NB4 (cell line): ENCODE data around the gene TAF11L13.
"Not testable (repeated sequence)": the region's sequence is repeated elsewhere in the genome, so short reads cannot be mapped to it uniquely, and the experiment has no call there.

Experiments
- CTCF ChIP-seq: IDR thresholded peaks from one replicate; pipeline ENCODE4 v1.5.1; 2012; ENCODE audit warnings: low read depth, low read length
- MAX ChIP-seq: IDR thresholded peaks from 2 replicates; pipeline ENCODE4 v1.6.1; 2011; ENCODE audit warnings: low read depth, low read length
- POLR2A ChIP-seq: IDR thresholded peaks from 2 replicates; pipeline ENCODE4 v1.6.1; 2011; ENCODE audit warnings: mild to moderate bottlenecking; ENCODE audit not compliant: insufficient read length; ENCODE audit errors: extremely low read depth

GRCh38 chr5:17585658-17586057, 46.2 kb upstream of the TAF11L13 start, which contains the start of gene TAF11L7:
- TF ChIP-seq CTCF, POLR2A, MAX: not testable (repeated sequence)
